IPS DF 19.7 (cell line): Measurements from ENCODE around the gene SLC12A7.
"Not testable (repeated sequence)": the region's sequence is repeated elsewhere in the genome, so short reads cannot be mapped to it uniquely, and the experiment has no call there.

Source experiments
- DNase-seq: peaks from one replicate; pipeline ENCODE4 v3.0.0-alpha.2; 2013; ENCODE audit warnings: low read depth, low spot score

The SLC12A7 gene

GRCh38 chr5:1063661-1064382, 48.0 kb downstream of the SLC12A7 start:
- no peak for DNase-seq

GRCh38 chr5:1062761-1063568, 48.9 kb downstream of the SLC12A7 start:
- no peak for DNase-seq

- DNase-seq = no peak
These were observed 49.9 kb downstream of the SLC12A7 start for GRCh38 chr5:1061916-1062315.

GRCh38 chr5:1061292-1061691, 50.6 kb downstream of the SLC12A7 start:
- not testable (repeated sequence) for DNase-seq

GRCh38 chr5:1060535-1060981, 51.3 kb downstream of the SLC12A7 start:
- no peak for DNase-seq

GRCh38 chr5:1059884-1060263, 52.0 kb downstream of the SLC12A7 start:
- no peak for DNase-seq

- DNase-seq = no peak
These were observed 52.6 kb downstream of the SLC12A7 start for GRCh38 chr5:1058988-1059883.

GRCh38 chr5:1058083-1058945, 53.5 kb downstream of the SLC12A7 start:
- DNase-seq = no peak

- DNase-seq = no peak
These were observed 54.3 kb downstream of the SLC12A7 start for GRCh38 chr5:1057485-1058082.

GRCh38 chr5:1056611-1057484, 55.0 kb downstream of the SLC12A7 start:
- DNase-seq = no peak

- no peak for DNase-seq
These were observed 55.8 kb downstream of the SLC12A7 start for GRCh38 chr5:1055896-1056610.

- DNase-seq = no peak
These were observed 56.8 kb downstream of the SLC12A7 start for GRCh38 chr5:1054799-1055775.

- no peak for DNase-seq
These were observed 57.7 kb downstream of the SLC12A7 start for GRCh38 chr5:1054018-1054798.

GRCh38 chr5:1053391-1054017, 58.4 kb downstream of the SLC12A7 start:
- no peak for DNase-seq

- DNase-seq = no peak
These were observed 59.0 kb downstream of the SLC12A7 start for GRCh38 chr5:1052641-1053390.

- no peak for DNase-seq
These were observed 59.8 kb downstream of the SLC12A7 start for GRCh38 chr5:1052076-1052475.
